Breast epithelium (tissue), 3 donors: ENCODE measurements around the gene GPR183.

Source experiments
- POLR2A ChIP-seq: fragments of 450-650 bp; IDR thresholded peaks from one replicate; pipeline ENCODE4 v1.6.1; 2016; ENCODE audit warnings: antibody characterized with exemption, mild to moderate bottlenecking, moderate library complexity
- POLR2AphosphoS5 ChIP-seq, 3 donors: sonication (generic); formaldehyde crosslinking; IDR thresholded peaks; one replicate each; pipeline ENCODE4 v1.6.1; 2017; ENCODE audit warnings: antibody characterized with exemption in 3 of 3
- TF ChIP-seq, protein P1 (sequence below), 3 donors: fragments of 450-650 bp; IDR thresholded peaks; one replicate each; pipeline ENCODE4 v1.5.1; 2016 to 2017; ENCODE audit warnings: antibody characterized with exemption in 3 of 3, mild to moderate bottlenecking in 3 of 3, moderate library complexity in 3 of 3

DNA sequence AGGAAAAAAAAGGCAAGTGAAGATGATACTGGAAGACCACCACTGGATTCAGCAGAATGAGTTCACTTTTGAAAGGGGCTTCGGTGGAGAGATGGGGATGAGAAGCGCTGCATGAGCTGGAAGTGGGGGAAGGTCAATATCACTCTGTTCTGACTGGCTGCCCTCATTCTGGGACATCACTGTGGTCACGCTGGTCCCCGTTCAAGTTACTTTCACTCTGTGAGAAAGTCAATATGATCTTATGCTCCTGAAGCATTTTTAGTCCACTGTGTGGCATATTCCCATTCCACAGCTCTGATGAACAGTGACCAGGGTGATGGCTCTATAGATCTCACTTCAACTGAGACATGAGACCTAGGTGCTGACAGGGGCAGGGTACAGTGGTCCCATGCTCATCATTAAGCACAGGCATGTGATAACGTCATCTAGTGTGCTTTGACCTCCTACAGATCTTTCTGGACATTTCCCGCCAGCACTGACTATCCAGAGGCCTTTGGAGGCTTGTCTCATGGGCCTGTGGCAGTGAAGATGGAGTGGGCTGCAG lies 40.2 kb upstream of the GPR183 start:
- TF ChIP-seq, protein P1, sequence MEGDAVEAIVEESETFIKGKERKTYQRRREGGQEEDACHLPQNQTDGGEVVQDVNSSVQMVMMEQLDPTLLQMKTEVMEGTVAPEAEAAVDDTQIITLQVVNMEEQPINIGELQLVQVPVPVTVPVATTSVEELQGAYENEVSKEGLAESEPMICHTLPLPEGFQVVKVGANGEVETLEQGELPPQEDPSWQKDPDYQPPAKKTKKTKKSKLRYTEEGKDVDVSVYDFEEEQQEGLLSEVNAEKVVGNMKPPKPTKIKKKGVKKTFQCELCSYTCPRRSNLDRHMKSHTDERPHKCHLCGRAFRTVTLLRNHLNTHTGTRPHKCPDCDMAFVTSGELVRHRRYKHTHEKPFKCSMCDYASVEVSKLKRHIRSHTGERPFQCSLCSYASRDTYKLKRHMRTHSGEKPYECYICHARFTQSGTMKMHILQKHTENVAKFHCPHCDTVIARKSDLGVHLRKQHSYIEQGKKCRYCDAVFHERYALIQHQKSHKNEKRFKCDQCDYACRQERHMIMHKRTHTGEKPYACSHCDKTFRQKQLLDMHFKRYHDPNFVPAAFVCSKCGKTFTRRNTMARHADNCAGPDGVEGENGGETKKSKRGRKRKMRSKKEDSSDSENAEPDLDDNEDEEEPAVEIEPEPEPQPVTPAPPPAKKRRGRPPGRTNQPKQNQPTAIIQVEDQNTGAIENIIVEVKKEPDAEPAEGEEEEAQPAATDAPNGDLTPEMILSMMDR (IDR thresholded peaks at IDR 0.05) = no peak
- no peak for TF ChIP-seq POLR2A
- TF ChIP-seq POLR2AphosphoS5 (IDR thresholded peaks at IDR 0.05) = no peak
